Endothelial cell of umbilical vein (primary cell): ENCODE data around the gene TRAF3IP1. TPM values are rescaled to one million over a fixed set of nuclear protein-coding genes. Genes with fewer than 3 reads are reported as not detected.

Source experiments
- BruUV-seq: library from RNA; stranded (reverse); fragments of 400-500 nt; replicated peaks from 2 replicates; lab custom pipeline; 2021; lab: Mats Ljungman, UMichigan
- CTCF ChIA-PET: fragments of 300-600, 350-600 bp; sonication (Branson Sonifier 250); formaldehyde crosslinking; loops from one replicate; lab custom pipeline; 2021; ENCODE audit warnings: antibody characterized with exemption, inconsistent platforms; lab: Charles Lee
- POLR2A ChIA-PET: fragments of 300-600, 350-600 bp; sonication (Branson Sonifier 250); formaldehyde crosslinking; loops from one replicate; lab custom pipeline; 2021; ENCODE audit warnings: antibody characterized with exemption, inconsistent platforms; lab: Charles Lee
- DNase-seq: peaks from one replicate; pipeline ENCODE4 v3.0.0-alpha.2; 2011; ENCODE audit warnings: low read depth, low spot score
- FAIRE-seq: peaks from 2 replicates; lab custom pipeline; 2011; peaks lifted over from hg19 to GRCh38; lab: Jason Lieb, UNC
- H2AFZ ChIP-seq: 2 replicates; pipeline ENCODE4 v1.6.0; 2012; ENCODE audit warnings: low read depth, low read length, control low read depth, inconsistent platforms
- H3K27ac ChIP-seq: 2 replicates; pipeline ENCODE4 v1.5.1; 2011; ENCODE audit warnings: low read depth, mild to moderate bottlenecking, control low read depth, low read length, moderate library complexity; ENCODE audit not compliant: insufficient read depth
- H3K27me3 ChIP-seq, 2 experiments: 2 replicates each; pipeline versions ENCODE4 v1.6.0 to v1.6.1; 2011; ENCODE audit warnings: low read length in 2 of 2, mixed read lengths in 1 of 2; ENCODE audit not compliant: control insufficient read depth in 2 of 2, insufficient read depth in 2 of 2
- H3K36me3 ChIP-seq, 2 experiments: 2 replicates in 1 of 2; 3 replicates in 1 of 2; pipeline ENCODE4 v1.5.1; 2011; ENCODE audit warnings: low read length in 2 of 2, mild to moderate bottlenecking in 1 of 2, moderate library complexity in 1 of 2; ENCODE audit not compliant: control insufficient read depth in 2 of 2, insufficient read depth in 2 of 2; ENCODE audit errors: extremely low read depth in 1 of 2
- H3K4me1 ChIP-seq: 3 replicates; pipeline ENCODE4 v1.5.1; 2011; ENCODE audit warnings: mild to moderate bottlenecking, low read length; ENCODE audit not compliant: control insufficient read depth, insufficient read depth; ENCODE audit errors: extremely low read depth
- H3K4me2 ChIP-seq: 2 replicates; pipeline ENCODE4 v1.6.1; 2011; ENCODE audit warnings: low read length, control low read depth, mixed read lengths; ENCODE audit not compliant: insufficient read depth
- H3K4me3 ChIP-seq, 3 experiments: fragments of 200-600 bp in 1 of 3; sonication (generic), shearing (Covaris generic) in 1 of 3; replicated peaks in 1 of 3; 2 replicates each; pipeline ENCODE4 v1.5.1; 2011 to 2016; ENCODE audit warnings: control low read depth in 3 of 3, low read length in 3 of 3, mild to moderate bottlenecking in 2 of 3, inconsistent platforms in 1 of 3, low read depth in 1 of 3, moderate library complexity in 1 of 3; ENCODE audit not compliant: insufficient read depth in 1 of 3
- H3K79me2 ChIP-seq: 2 replicates; pipeline ENCODE4 v1.6.0; 2012; ENCODE audit warnings: low read length, inconsistent platforms; ENCODE audit not compliant: control insufficient read depth, insufficient read depth
- H3K9ac ChIP-seq: replicated peaks from 2 replicates; pipeline ENCODE3; 2011; ENCODE audit warnings: low read length, control low read depth; ENCODE audit not compliant: insufficient read depth; ENCODE audit errors: extremely low read depth
- H3K9me1 ChIP-seq: replicated peaks from 3 replicates; pipeline ENCODE4 v1.6.0; 2011; ENCODE audit warnings: mild to moderate bottlenecking, low read length; ENCODE audit not compliant: control insufficient read depth, insufficient read depth; ENCODE audit errors: extremely low read depth
- H3K9me3 ChIP-seq: replicated peaks from 2 replicates; pipeline ENCODE4 v1.5.1; 2012; ENCODE audit warnings: low read length, inconsistent platforms; ENCODE audit not compliant: control insufficient read depth, insufficient read depth
- H4K20me1 ChIP-seq: replicated peaks from 2 replicates; pipeline ENCODE3; 2011; ENCODE audit warnings: mild to moderate bottlenecking, low read length; ENCODE audit not compliant: control insufficient read depth, insufficient read depth; ENCODE audit errors: extremely low read depth
- EZH2 ChIP-seq: IDR thresholded peaks from 2 replicates; pipeline ENCODE4 v1.6.1; 2012; ENCODE audit warnings: borderline replicate concordance, low read depth, mild to moderate bottlenecking, moderate library complexity, low read length, inconsistent platforms; ENCODE audit not compliant: severe bottlenecking
- GATA2 ChIP-seq: IDR thresholded peaks from 2 replicates; pipeline ENCODE4 v1.7.0; 2011; ENCODE audit warnings: low read depth, mild to moderate bottlenecking, moderate library complexity, mixed read lengths, low read length; ENCODE audit not compliant: insufficient read length, insufficient read depth
- JUN ChIP-seq: IDR thresholded peaks from 2 replicates; pipeline ENCODE4 v1.6.1; 2011; ENCODE audit warnings: borderline replicate concordance, low read depth; ENCODE audit not compliant: insufficient read length, insufficient read depth
- MYC ChIP-seq: IDR thresholded peaks from one replicate; pipeline ENCODE4 v1.6.1; 2011; ENCODE audit warnings: mild to moderate bottlenecking, low read depth, low read length
- POLR2AphosphoS5 ChIP-seq: IDR thresholded peaks from 2 replicates; pipeline ENCODE4 v1.6.1; 2012; ENCODE audit warnings: low read depth, mild to moderate bottlenecking, control low read depth, low read length, moderate library complexity; ENCODE audit not compliant: insufficient read depth
- dilution Hi-C: fragments of 300-500 bp; cut with MboI; formaldehyde crosslinking; loops from one replicate; pipeline ENCODE4 v1.15.0; 2019; ENCODE audit warnings: low sequenced_read_pairs; ENCODE audit not compliant: extremely low pct_ligation_motif_present
- intact Hi-C: fragments of 100-400 bp; cut with micrococcal nuclease; formaldehyde crosslinking; loops from one replicate; pipeline ENCODE4 v1.10.0; 2022
- polyA plus RNA-seq, 4 experiments: library from polyadenylated mRNA; depleted of rRNA in 3 of 4; stranded (reverse) in 3 of 4; unstranded in 1 of 4; fragments of >200 nt; gene quantifications; 2 replicates each; pipeline versions ENCODE4 v1.2.1 to v1.2.3, GENCODE V29; 2011 to 2012; ENCODE audit warnings: missing spikeins in 1 of 4
- total RNA-seq: library from RNA; stranded (reverse); gene quantifications from 2 replicates; pipeline ENCODE4 v1.2.3, GENCODE V29; 2021
- TF ChIP-seq, protein P1 (sequence below), 2 donors: IDR thresholded peaks; 1 replicate in 1 of 2; 2 replicates in 1 of 2; pipeline ENCODE4 v1.5.1; 2011; ENCODE audit warnings: low read length in 2 of 2, mild to moderate bottlenecking in 2 of 2, moderate library complexity in 2 of 2, control low read depth in 1 of 2, inconsistent platforms in 1 of 2, low read depth in 1 of 2; ENCODE audit not compliant: insufficient read depth in 1 of 2; ENCODE audit errors: extremely low read depth in 1 of 2

Gene TRAF3IP1
- total and polyA plus RNA-seq, 2 donors (not counting 3 experiments of a cell fraction or from before 2014, with no cell fraction given): 3.4 to 15.9 TPM

DNA sequence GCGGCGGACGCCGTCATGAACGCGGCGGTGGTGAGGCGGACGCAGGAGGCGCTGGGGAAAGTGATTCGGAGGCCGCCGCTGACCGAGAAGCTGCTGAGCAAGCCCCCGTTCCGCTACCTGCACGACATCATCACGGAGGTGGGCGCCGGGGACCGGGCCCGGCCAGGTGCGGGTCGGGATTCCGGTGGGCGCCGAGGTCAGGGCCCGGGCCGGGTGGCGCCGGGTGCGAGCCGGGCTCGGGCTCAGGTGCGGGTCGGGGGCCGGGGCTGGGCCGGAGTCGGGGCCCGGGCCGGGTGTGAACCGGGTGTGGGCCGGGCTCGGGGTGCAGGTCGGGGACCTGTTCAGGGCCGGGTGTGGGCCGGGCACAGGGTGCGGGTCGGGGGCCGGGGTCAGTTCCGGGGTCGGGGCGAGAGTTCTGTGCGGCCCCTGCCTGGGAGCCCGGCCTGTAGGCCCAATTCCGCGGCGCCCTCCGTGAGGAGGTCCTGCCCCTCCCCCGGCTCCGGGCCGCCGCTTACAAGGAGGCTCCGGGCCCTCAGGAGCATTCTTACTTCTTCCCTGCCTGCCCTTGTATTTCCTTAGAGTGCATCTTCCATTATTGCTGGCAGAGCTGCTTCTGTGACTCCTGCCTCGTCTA is 447 bp downstream of the TRAF3IP1 start:
- dilution Hi-C loops (no loop called here), intact Hi-C loops (loop anchor here (1.0 to 2.0 kb wide), 2 partner anchors 32 to 58 kb away; partner anchors contain the start of gene PER2)
- Histone ChIP-seq H3K79me2 (peaks cover 2% of the 10 kb centered on the region), H2AFZ (peak overlapping the region; percentile 76), H3K27ac (no peak overlapping the region), H3K9me1 (no peaks in the 10 kb centered on the region), H4K20me1 (no peaks in the 10 kb centered on the region), H3K4me3 (peak overlapping the region; percentile 28 to 66 (median 63)), H3K27me3 (peaks cover 2 to 3% of the 10 kb centered on the region in 2 experiments), H3K4me1 (peaks cover 8% of the 10 kb centered on the region), H3K4me2 (peak overlapping the region; percentile 47), H3K9ac (peak overlapping the region; percentile 29), H3K9me3 (no peaks in the 10 kb centered on the region), H3K36me3 (no peaks in the 10 kb centered on the region)
- no TSS peak for BruUV-seq
- POLR2A ChIA-PET: no interaction called here
- no peak for TF ChIP-seq POLR2AphosphoS5
- no peak for TF ChIP-seq MYC
- no peak for TF ChIP-seq EZH2
- FAIRE-seq: peak; percentile 44
- CTCF ChIA-PET: no interaction called here
- DNase-seq: no peak

DNA sequence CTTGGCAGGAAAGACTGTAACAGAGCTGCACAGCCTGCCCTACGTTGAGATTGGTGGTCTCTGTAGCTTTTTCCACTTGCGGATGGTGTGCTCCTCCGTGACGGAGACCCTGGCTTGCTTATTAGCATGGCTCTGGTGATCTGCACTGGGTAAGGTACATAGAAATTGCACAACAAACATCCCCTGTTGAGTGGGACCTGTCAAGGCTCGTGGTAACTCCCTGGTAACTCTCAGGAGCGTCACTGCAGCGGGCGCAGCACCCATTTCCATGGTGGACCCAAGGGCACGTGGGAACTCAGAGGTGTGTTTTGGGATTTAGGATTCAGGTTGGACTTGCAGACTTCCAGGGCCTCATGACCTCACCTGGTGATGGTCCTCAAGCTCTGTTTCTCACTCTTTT is 1.1 kb downstream of the TRAF3IP1 start:
- POLR2A ChIA-PET: no interaction called here
- Histone ChIP-seq H3K36me3 (no peaks in the 10 kb centered on the region), H3K27ac (no peak overlapping the region), H3K9me3 (no peaks in the 10 kb centered on the region), H2AFZ (no peak overlapping the region), H3K9ac (no peak overlapping the region), H3K79me2 (peaks cover 2% of the 10 kb centered on the region), H3K27me3 (peaks cover 0 to 3% of the 10 kb centered on the region in 2 experiments), H3K4me1 (peaks cover 8% of the 10 kb centered on the region), H4K20me1 (no peaks in the 10 kb centered on the region), H3K9me1 (no peaks in the 10 kb centered on the region), H3K4me2 (peak overlapping the region; percentile 47), H3K4me3 (peak overlapping the region in 2 of 3 experiments; percentile 63 to 66)
- intact Hi-C loops (loop anchor here (2.0 kb wide), 1 partner anchor 59 kb away; no protein-coding TSS in a partner anchor), dilution Hi-C loops (no loop called here)
- TF ChIP-seq, protein P1, sequence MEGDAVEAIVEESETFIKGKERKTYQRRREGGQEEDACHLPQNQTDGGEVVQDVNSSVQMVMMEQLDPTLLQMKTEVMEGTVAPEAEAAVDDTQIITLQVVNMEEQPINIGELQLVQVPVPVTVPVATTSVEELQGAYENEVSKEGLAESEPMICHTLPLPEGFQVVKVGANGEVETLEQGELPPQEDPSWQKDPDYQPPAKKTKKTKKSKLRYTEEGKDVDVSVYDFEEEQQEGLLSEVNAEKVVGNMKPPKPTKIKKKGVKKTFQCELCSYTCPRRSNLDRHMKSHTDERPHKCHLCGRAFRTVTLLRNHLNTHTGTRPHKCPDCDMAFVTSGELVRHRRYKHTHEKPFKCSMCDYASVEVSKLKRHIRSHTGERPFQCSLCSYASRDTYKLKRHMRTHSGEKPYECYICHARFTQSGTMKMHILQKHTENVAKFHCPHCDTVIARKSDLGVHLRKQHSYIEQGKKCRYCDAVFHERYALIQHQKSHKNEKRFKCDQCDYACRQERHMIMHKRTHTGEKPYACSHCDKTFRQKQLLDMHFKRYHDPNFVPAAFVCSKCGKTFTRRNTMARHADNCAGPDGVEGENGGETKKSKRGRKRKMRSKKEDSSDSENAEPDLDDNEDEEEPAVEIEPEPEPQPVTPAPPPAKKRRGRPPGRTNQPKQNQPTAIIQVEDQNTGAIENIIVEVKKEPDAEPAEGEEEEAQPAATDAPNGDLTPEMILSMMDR (IDR thresholded peaks at IDR 0.05; ENCODE audit: extremely low read depth in 1 of 2, insufficient read depth in 1 of 2, low read depth in 1 of 2, low read length in 2 of 2): no peak
- TF ChIP-seq MYC (no peak), GATA2 (no peak), JUN (no peak)
- CTCF ChIA-PET: no interaction called here
- no peak for FAIRE-seq
- DNase-seq: no peak
- BruUV-seq: no TSS peak
